MCF 10A (cell line): ENCODE results near the gene LONRF3. TPM values are rescaled to one million over a fixed set of nuclear protein-coding genes. Genes with fewer than 3 reads are reported as not detected.

Source experiments
- BruUV-seq: library from RNA; stranded (reverse); fragments of 400-500 nt; replicated peaks from 2 replicates; lab custom pipeline; 2021; lab: Mats Ljungman, UMichigan
- CTCF ChIA-PET: fragments of 300-600 bp; sonication (Branson Sonifier 250); formaldehyde crosslinking; extraction: SDS; loops from one replicate; lab custom pipeline; 2021; ENCODE audit warnings: antibody characterized with exemption, inconsistent platforms; lab: Yijun Ruan, JAX
- POLR2A ChIA-PET: fragments of 300-600, 350-650 bp; sonication (Branson Sonifier 250); formaldehyde crosslinking; extraction: SDS; loops from one replicate; lab custom pipeline; 2020; ENCODE audit warnings: antibody characterized with exemption, inconsistent platforms; lab: Yijun Ruan, JAX
- DNase-seq: peaks from one replicate; pipeline ENCODE4 v3.0.0-alpha.2; 2018; ENCODE audit not compliant: unreplicated experiment
- H3K27ac Mint-ChIP-seq: one replicate; pipeline ENCODE4 v1.8.0; 2022; ENCODE audit warnings: mild to moderate bottlenecking, low read depth, mixed read lengths; ENCODE audit not compliant: unreplicated experiment
- H3K27me3 Mint-ChIP-seq: one replicate; pipeline ENCODE4 v1.8.0; 2022; ENCODE audit warnings: mixed read lengths; ENCODE audit not compliant: insufficient read depth, unreplicated experiment
- H3K36me3 Mint-ChIP-seq: one replicate; pipeline ENCODE4 v1.8.0; 2022; ENCODE audit warnings: mild to moderate bottlenecking, moderate library complexity, mixed read lengths; ENCODE audit not compliant: insufficient read depth, unreplicated experiment
- H3K4me1 Mint-ChIP-seq: one replicate; pipeline ENCODE4 v1.8.0; 2022; ENCODE audit warnings: mixed read lengths; ENCODE audit not compliant: insufficient read depth, unreplicated experiment
- H3K4me3 Mint-ChIP-seq: one replicate; pipeline ENCODE4 v1.8.0; 2022; ENCODE audit warnings: mild to moderate bottlenecking, moderate library complexity, mixed read lengths; ENCODE audit not compliant: unreplicated experiment
- H3K9me3 Mint-ChIP-seq: one replicate; pipeline ENCODE4 v1.8.0; 2022; ENCODE audit warnings: mixed read lengths; ENCODE audit not compliant: unreplicated experiment
- intact Hi-C: fragments of 100-400 bp; cut with micrococcal nuclease; formaldehyde crosslinking; loops from 2 replicates; pipeline ENCODE4 v1.14.1; 2022
- total RNA-seq: library from RNA; stranded (reverse); gene quantifications from 2 replicates; pipeline ENCODE4 v1.2.3, GENCODE V29; 2022
- TF ChIP-seq, protein P1 (sequence below): fragments of 200-600 bp; IDR thresholded peaks from one replicate; pipeline ENCODE4 v1.8.0; 2022; ENCODE audit warnings: antibody characterized with exemption, mild to moderate bottlenecking; ENCODE audit not compliant: unreplicated experiment

The LONRF3 gene
- total RNA-seq, 1 experiment from 2014 or later: 1.0 TPM

DNA sequence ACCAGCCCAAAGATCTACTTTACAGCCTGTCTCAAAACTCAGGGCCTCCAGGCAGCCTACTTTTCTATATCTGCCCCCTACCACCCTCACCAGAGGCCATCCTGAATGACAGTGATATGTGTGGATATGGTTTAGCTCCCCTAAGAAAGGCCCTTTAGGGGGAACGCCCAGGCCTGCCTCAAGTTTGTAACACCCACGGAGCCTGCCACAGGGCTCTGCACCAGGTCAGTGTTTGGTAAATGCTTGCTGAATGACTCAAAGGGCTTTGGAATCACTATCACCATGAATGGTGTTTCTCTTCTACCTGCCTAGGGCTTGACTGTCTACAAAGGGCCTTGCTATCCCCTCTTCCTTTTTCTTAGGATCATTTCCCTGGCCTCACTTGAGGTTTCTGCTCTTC is 11.3 kb upstream of the LONRF3 start:
- peaks cover 56% of the 10 kb centered on the region for H3K27me3 Mint-ChIP-seq
- H3K27ac Mint-ChIP-seq: no peak overlapping the region
- BruUV-seq: no TSS peak
- ChIA-PET POLR2A (no interaction called here), CTCF (interaction anchor here (0.6 kb wide), 1 partner anchor 10 kb away, joined by 3 read pairs; no protein-coding TSS in a partner anchor)
- H3K9me3 Mint-ChIP-seq: no peaks in the 10 kb centered on the region
- TF ChIP-seq, protein P1, sequence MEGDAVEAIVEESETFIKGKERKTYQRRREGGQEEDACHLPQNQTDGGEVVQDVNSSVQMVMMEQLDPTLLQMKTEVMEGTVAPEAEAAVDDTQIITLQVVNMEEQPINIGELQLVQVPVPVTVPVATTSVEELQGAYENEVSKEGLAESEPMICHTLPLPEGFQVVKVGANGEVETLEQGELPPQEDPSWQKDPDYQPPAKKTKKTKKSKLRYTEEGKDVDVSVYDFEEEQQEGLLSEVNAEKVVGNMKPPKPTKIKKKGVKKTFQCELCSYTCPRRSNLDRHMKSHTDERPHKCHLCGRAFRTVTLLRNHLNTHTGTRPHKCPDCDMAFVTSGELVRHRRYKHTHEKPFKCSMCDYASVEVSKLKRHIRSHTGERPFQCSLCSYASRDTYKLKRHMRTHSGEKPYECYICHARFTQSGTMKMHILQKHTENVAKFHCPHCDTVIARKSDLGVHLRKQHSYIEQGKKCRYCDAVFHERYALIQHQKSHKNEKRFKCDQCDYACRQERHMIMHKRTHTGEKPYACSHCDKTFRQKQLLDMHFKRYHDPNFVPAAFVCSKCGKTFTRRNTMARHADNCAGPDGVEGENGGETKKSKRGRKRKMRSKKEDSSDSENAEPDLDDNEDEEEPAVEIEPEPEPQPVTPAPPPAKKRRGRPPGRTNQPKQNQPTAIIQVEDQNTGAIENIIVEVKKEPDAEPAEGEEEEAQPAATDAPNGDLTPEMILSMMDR: no peak
- H3K36me3 Mint-ChIP-seq: no peaks in the 10 kb centered on the region
- no peak overlapping the region for H3K4me3 Mint-ChIP-seq
- intact Hi-C loops: no loop called here
- H3K4me1 Mint-ChIP-seq: no peaks in the 10 kb centered on the region
- no peak for DNase-seq

DNA sequence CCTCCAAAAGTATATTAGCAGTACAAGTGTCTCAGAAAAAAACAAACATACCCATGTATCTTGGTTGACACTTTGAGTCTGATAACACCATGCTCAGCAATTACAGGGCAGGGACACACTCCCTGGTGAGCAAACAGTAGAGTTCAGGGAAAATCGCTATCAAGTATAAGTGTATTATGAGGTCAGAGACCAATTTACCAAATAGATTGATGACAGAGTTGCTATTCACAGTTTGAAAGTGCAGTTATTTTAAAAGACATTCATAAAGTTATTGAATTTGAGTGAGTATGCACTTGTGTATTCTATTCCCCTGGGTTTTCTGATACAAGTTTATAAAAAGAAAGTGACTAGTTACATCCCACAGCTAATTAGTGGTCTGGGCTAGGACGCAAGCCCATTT is 10.2 kb upstream of the LONRF3 start:
- Mint-ChIP-seq H3K27me3 (peaks cover 61% of the 10 kb centered on the region), H3K4me1 (no peaks in the 10 kb centered on the region), H3K4me3 (no peak overlapping the region), H3K36me3 (no peaks in the 10 kb centered on the region), H3K27ac (no peak overlapping the region), H3K9me3 (no peaks in the 10 kb centered on the region)
- CTCF ChIA-PET: no interaction called here
- no TSS peak for BruUV-seq
- intact Hi-C loops: no loop called here
- TF ChIP-seq, protein P1: no peak
- no peak for DNase-seq
- POLR2A ChIA-PET: interaction anchor here (1.1 kb wide), 1 partner anchor 21 kb away, joined by 3 read pairs; no protein-coding TSS in a partner anchor

DNA sequence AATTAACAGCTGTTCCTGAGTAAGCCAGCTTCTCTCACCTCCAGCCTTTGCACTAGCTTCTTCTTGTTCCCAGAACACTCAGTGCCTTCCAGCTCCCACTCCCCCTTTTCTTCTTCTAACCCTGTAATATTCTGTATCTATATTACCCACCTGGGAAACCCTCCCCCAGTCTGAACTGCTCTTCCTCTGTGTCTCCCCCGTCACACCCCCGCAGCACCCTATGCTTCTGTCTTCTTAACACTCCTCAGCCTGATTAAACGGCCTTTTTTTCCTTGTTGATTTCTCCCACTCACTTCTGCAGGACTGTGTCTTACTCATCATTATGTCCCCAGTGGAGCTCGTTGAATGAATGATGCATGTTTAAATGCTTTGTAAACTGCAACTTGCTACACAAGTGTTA is 9.0 kb upstream of the LONRF3 start:
- Mint-ChIP-seq H3K4me3 (no peak overlapping the region), H3K9me3 (no peaks in the 10 kb centered on the region), H3K36me3 (no peaks in the 10 kb centered on the region), H3K27ac (no peak overlapping the region), H3K27me3 (peaks cover 61% of the 10 kb centered on the region), H3K4me1 (no peaks in the 10 kb centered on the region)
- BruUV-seq: no TSS peak
- intact Hi-C loops: no loop called here
- DNase-seq: peak; percentile 18
- POLR2A ChIA-PET: interaction anchor here (1.1 kb wide), 1 partner anchor 22 kb away, joined by 3 read pairs; no protein-coding TSS in a partner anchor
- CTCF ChIA-PET: interaction anchor here (1.4 kb wide), 1 partner anchor 39 kb away, joined by 4 read pairs; no protein-coding TSS in a partner anchor
- TF ChIP-seq, protein P1: no peak

DNA sequence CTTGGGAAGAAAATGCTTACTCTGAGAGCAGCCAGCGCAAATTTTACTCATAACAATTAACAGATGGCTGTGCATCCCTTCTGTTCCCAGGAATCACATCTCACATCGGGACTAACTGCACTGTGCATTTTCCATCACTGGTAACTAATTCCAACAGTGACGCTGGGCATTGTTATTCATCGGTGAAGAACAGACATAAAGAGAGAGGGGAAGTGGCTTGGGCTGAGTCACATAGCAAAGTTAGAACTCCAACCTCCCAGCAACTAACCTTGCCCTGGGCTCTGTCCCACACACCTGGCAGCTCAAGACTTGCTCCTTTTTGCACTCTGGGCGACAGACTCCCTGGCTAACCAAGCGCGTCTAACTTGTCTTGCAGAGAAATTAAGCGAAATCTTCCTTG is 6.4 kb upstream of the LONRF3 start:
- intact Hi-C loops: no loop called here
- no TSS peak for BruUV-seq
- Mint-ChIP-seq H3K9me3 (no peaks in the 10 kb centered on the region), H3K27me3 (peaks cover 72% of the 10 kb centered on the region), H3K36me3 (no peaks in the 10 kb centered on the region), H3K27ac (no peak overlapping the region), H3K4me3 (no peak overlapping the region), H3K4me1 (no peaks in the 10 kb centered on the region)
- ChIA-PET POLR2A (no interaction called here), CTCF (interaction anchor here (0.5 kb wide), 1 partner anchor 286 kb away, joined by 3 read pairs; no protein-coding TSS in a partner anchor)
- TF ChIP-seq, protein P1: no peak
- peak; percentile 14 for DNase-seq
